ENCODE data around the gene DHRSX. TPM values are rescaled to one million over a fixed set of nuclear protein-coding genes. Genes with fewer than 3 reads are reported as not detected.
A peak's percentile ranks its signal among the peaks of the same experiment; 100 is the strongest.

The DHRSX gene
- total and polyA plus RNA-seq, 2 donors (not counting 1 experiment from before 2014, with no cell fraction given), result 18.8 to 39.0 TPM

DNA sequence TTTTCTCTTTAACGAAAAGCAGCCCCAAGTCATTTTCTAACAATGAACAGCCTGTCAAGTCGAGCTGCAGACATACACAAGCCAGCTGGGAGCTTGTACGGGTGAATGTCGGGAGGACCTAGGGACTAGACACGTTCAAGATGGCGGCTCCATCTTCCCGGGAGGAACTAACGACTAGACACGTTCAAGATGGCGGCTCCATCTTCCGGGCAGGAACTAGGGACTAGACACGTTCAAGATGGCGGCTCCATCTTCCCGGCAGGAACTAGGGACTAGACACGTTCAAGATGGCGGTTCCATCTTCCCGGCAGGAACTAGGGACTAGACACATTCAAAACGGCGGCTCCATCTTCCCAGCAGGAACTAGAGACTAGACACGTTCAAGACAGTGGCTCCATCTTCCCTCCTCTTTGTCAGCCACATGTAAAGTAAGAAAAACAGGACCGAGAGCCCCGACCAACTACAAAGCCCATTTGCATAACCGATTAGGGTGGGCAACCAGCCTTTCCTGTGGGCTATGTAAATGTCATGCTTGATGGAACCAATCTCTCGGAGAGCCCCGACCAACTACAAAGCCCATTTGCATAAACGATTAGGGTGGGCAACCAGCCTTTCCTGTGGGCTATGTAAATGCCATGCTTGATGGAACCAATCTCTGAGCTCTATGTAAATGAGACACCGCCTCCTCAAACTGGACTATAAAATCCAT is 175.5 kb downstream of the DHRSX start:
- intact Hi-C loops (cut with micrococcal nuclease), result no loop called here
- Histone ChIP-seq H3K27ac (ENCODE audit: low read length in 2 of 2) (peak overlapping the region; percentile 53 to 92), H3K4me1 (ENCODE audit: control insufficient read depth in 2 of 2, insufficient read depth in 2 of 2, low read length in 2 of 2) (peaks cover 26 to 36% of the 10 kb centered on the region in 2 donors), H3K4me3 (ENCODE audit: control extremely low read depth in 1 of 5, extremely low read depth in 1 of 5, insufficient read depth in 1 of 5, low read depth in 2 of 5, low read length in 4 of 5) (peak overlapping the region in 4 of 5 experiments; percentile 36 to 70 (median 64)), H3K36me3 (replicated peaks in 1 of 2; ENCODE audit: control extremely low read depth in 1 of 2, control insufficient read depth in 1 of 2, extremely low read depth in 1 of 2, insufficient read depth in 2 of 2, low read length in 1 of 2) (no peaks in the 10 kb centered on the region), H3K9me3 (ENCODE audit: control extremely low read depth in 1 of 3, control insufficient read depth in 2 of 3, insufficient read depth in 1 of 3, low read length in 2 of 3) (peaks cover 0 to 28% (median 10%) of the 10 kb centered on the region in 3 donors), H2AFZ (ENCODE audit: insufficient read depth, low read depth, low read length, poor library complexity, severe bottlenecking) (peak overlapping the region; percentile 87), H3K79me2 (ENCODE audit: control insufficient read depth, insufficient read depth, low read length) (peaks cover 5% of the 10 kb centered on the region), H3K27me3 (replicated peaks in 1 of 4; ENCODE audit: control extremely low read depth in 1 of 4, control insufficient read depth in 3 of 4, insufficient read depth in 4 of 4, low read length in 3 of 4) (no peaks in the 10 kb centered on the region), H3K4me2 (replicated peaks; ENCODE audit: low read depth, low read length, poor library complexity, severe bottlenecking) (peak overlapping the region; percentile 74), H3K9ac (ENCODE audit: low read length) (peak overlapping the region; percentile 83), H4K20me1 (ENCODE audit: control insufficient read depth, insufficient read depth, low read length, poor library complexity, severe bottlenecking) (no peaks in the 10 kb centered on the region)
- peak; percentile 10 for DNase-seq
- peak; percentile 44 for ATAC-seq (ENCODE audit: low read depth)
- Mint-ChIP-seq H3K4me3 (peak overlapping the region; percentile 81), H3K27ac (peak overlapping the region; percentile 89), H3K9me3 (ENCODE audit: insufficient read depth) (peaks cover 4% of the 10 kb centered on the region), H3K27me3 (no peaks in the 10 kb centered on the region), H3K4me1 (peaks cover 44% of the 10 kb centered on the region)
- CTCF ChIA-PET, result no interaction called here
- TF ChIP-seq EZH2 (IDR thresholded peaks at IDR 0.05; ENCODE audit: borderline replicate concordance, insufficient read depth, low read depth, low read length, poor library complexity, severe bottlenecking) (no peak), CTCF (IDR thresholded peaks at IDR 0.05) (no peak)
- POLR2A ChIA-PET, result no interaction called here
- WGBS (ENCODE audit: insufficient coverage), result 43% methylated on average over 24 of the region's 27 CpGs

GRCh38 chrX:2324151-2324550 is 176.6 kb downstream of the DHRSX start:
- CTCF ChIA-PET, result no interaction called here
- intact Hi-C loops (cut with micrococcal nuclease), result no loop called here
- peaks cover 0 to 28% (median 10%) of the 10 kb centered on the region in 3 donors for H3K9me3 ChIP-seq (ENCODE audit: control extremely low read depth in 1 of 3, control insufficient read depth in 2 of 3, insufficient read depth in 1 of 3, low read length in 2 of 3)
- no peaks in the 10 kb centered on the region for H3K27me3 ChIP-seq (replicated peaks in 1 of 4; ENCODE audit: control extremely low read depth in 1 of 4, control insufficient read depth in 3 of 4, insufficient read depth in 4 of 4, low read length in 3 of 4)
- peaks cover 44% of the 10 kb centered on the region for H3K4me1 Mint-ChIP-seq
- H3K79me2 ChIP-seq (ENCODE audit: control insufficient read depth, insufficient read depth, low read length), result peaks cover 8% of the 10 kb centered on the region
- no peak overlapping the region for H3K4me3 Mint-ChIP-seq
- H2AFZ ChIP-seq (ENCODE audit: insufficient read depth, low read depth, low read length, poor library complexity, severe bottlenecking), result no peak overlapping the region
- peaks cover 26 to 36% of the 10 kb centered on the region in 2 donors for H3K4me1 ChIP-seq (ENCODE audit: control insufficient read depth in 2 of 2, insufficient read depth in 2 of 2, low read length in 2 of 2)
- DNase-seq, result no peak
- no peak for ATAC-seq (ENCODE audit: low read depth)
- peak overlapping the region; percentile 11 for H3K27ac Mint-ChIP-seq
- 98% methylated on average over 7 of the region's 8 CpGs for WGBS (ENCODE audit: insufficient coverage)
- TF ChIP-seq EZH2 (IDR thresholded peaks at IDR 0.05; ENCODE audit: borderline replicate concordance, insufficient read depth, low read depth, low read length, poor library complexity, severe bottlenecking) (no peak), CTCF (IDR thresholded peaks at IDR 0.05) (no peak)
- peaks cover 4% of the 10 kb centered on the region for H3K9me3 Mint-ChIP-seq (ENCODE audit: insufficient read depth)
- H3K27ac ChIP-seq (ENCODE audit: low read length in 2 of 2), result no peak overlapping the region
- no peak overlapping the region for H3K9ac ChIP-seq (ENCODE audit: low read length)
- POLR2A ChIA-PET, result no interaction called here
- peak overlapping the region; percentile 74 for H3K4me2 ChIP-seq (replicated peaks; ENCODE audit: low read depth, low read length, poor library complexity, severe bottlenecking)
- H3K4me3 ChIP-seq (ENCODE audit: control extremely low read depth in 1 of 5, extremely low read depth in 1 of 5, insufficient read depth in 1 of 5, low read depth in 2 of 5, low read length in 4 of 5), result no peak overlapping the region
- H3K36me3 ChIP-seq (replicated peaks in 1 of 2; ENCODE audit: control extremely low read depth in 1 of 2, control insufficient read depth in 1 of 2, extremely low read depth in 1 of 2, insufficient read depth in 2 of 2, low read length in 1 of 2), result no peaks in the 10 kb centered on the region
- H4K20me1 ChIP-seq (ENCODE audit: control insufficient read depth, insufficient read depth, low read length, poor library complexity, severe bottlenecking), result no peaks in the 10 kb centered on the region
- no peaks in the 10 kb centered on the region for H3K27me3 Mint-ChIP-seq
